Erythroblast (primary cell): ENCODE results near the gene CEP164.

Experiments
- GATA1 ChIP-seq: IDR thresholded peaks from 2 replicates; pipeline ENCODE4 v1.6.1; 2011; ENCODE audit warnings: low read depth, mild to moderate bottlenecking, control low read depth, low read length, moderate library complexity
- POLR2A ChIP-seq: IDR thresholded peaks from 2 replicates; pipeline ENCODE4 v1.6.1; 2011; ENCODE audit warnings: mild to moderate bottlenecking, low read length

GRCh38 chr11:117420143-117420485, 92.5 kb downstream of the CEP164 start:
- no peak for TF ChIP-seq POLR2A
- no peak for TF ChIP-seq GATA1
